GM18867 (cell line): ENCODE measurements around the gene LRG1.

Experiments
- ATAC-seq: cut with Tn5 transposase; IDR thresholded peaks from one replicate; pipeline ENCODE4 v1.9.1; 2021; ENCODE audit warnings: mild to moderate bottlenecking, moderate library complexity; ENCODE audit not compliant: unreplicated experiment

Gene LRG1

GRCh38 chr19:4496304-4496703 is 43.5 kb downstream of the LRG1 start:
- no peak for ATAC-seq

DNA sequence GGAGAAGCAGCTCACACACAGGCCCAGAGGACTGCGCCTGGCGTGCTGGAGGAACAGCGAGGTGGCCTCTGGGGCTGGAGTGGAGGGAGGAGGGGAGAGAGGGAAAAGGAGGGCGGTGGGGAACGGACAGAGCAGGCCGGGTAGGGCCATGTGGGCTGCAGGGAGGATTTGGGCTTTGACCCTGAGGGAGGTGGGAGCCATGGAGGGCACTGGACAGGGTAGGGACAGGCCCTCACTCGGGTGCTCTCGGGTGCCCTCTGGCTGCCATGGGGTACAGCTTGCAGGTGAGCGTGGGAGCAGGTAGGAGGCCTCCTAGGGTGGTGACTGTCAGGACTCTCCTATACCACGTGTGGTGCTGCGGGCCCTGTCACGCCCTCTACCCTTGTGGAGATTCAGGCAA is 44.4 kb downstream of the LRG1 start:
- ATAC-seq: no peak

DNA sequence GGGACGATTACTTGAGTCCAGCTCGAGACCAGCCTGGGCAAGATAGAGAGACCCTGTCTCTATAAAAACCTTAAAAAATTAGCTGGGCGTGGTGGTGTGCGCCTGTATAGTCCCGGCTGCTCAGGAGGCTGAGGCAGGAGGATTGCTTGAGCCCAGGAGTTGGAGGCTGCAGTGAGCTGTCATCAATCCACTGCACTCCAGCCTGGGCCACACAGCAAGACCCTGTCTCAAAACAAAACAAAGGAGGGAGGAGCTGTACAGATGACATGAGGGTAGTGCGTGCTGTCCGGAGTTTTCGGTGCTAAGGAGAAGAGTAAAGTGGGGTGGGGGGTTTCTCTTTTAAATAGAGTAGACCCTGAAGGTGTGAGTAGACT is 45.2 kb downstream of the LRG1 start:
- ATAC-seq: no peak

- no peak for ATAC-seq
These were observed 45.7 kb downstream of the LRG1 start for GRCh38 chr19:4493929-4494690.

DNA sequence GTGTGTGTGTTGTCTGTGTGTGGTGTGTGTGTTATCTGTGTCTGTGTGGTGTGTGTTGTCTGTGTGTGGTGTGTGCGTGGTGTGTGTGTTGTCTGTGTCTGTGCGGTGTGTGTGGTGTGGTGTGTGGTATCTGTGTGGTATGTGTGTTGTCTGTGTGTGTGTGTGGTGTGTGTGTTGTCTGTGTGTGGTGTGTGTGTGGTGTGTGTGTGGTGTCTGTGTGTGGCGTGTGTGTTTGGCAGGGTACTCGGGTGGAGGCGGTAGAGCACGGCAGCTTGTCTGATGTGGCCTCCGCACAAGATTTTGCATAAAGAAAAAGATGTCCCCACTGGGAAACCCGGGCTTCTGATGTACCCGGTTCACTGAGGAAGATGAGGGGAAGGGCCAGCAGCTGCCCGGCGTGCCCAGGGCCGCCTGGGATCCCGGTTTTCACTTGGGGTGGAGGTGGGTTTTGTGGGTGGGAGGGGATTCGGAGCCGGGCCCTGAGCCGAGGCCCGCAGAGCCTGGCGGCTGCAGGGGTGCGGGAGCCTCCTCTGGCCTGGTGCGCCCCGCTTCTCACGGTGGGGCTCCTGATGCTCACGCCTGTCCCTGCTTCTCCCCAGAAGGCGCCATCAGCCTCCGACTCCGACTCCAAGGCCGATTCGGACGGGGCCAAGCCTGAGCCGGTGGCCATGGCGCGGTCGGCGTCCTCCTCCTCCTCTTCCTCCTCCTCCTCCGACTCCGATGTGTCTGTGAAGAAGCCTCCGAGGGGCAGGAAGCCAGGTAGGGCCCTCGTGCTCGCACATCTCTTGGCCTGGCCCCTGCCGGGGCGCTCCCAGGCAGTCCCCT is 46.5 kb downstream of the LRG1 start:
- no peak for ATAC-seq

- no peak for ATAC-seq
These were observed 47.3 kb downstream of the LRG1 start for GRCh38 chr19:4492337-4493103.

DNA sequence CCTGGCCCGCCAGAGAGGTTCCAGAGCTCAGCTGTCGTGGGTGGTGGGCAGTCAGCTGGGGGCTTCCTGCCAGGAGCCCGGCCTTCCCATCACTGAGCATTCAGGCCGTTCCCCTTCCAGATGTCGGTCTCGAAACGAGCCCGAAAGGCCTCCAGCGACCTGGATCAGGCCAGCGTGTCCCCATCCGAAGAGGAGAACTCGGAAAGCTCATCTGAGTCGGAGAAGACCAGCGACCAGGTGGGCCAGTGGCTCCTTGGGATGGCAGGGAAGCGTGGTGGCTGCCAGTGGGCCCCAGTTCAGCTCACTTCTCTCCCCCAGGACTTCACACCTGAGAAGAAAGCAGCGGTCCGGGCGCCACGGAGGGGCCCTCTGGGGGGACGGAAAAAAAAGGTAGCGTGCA is 48.4 kb downstream of the LRG1 start:
- ATAC-seq: no peak

DNA sequence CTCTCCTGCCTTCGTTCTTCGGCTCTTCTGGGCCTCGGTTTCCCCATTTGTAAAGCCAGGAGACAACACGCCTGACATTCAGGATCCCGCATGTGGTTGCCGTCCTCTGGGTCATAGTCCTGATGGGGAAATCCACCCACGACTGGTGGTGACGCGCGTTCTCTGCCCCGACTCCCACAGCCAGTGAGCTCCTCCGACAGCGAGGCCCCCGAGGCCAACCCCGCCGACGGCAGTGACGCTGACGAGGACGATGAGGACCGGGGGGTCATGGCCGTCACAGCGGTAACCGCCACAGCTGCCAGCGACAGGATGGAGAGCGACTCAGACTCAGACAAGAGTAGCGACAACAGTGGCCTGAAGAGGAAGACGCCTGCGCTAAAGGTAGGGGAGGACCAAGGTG is 51.3 kb downstream of the LRG1 start:
- no peak for ATAC-seq

GRCh38 chr19:4487572-4487971 is 52.3 kb downstream of the LRG1 start:
- ATAC-seq: no peak
